Endothelial cell of umbilical vein (primary cell): ENCODE results near the gene RAB1B. TPM values are rescaled to one million over a fixed set of nuclear protein-coding genes. Genes with fewer than 3 reads are reported as not detected.

ENCODE experiments used
- BruUV-seq: library from RNA; stranded (reverse); fragments of 400-500 nt; replicated peaks from 2 replicates; lab custom pipeline; 2021; lab: Mats Ljungman, UMichigan
- CTCF ChIA-PET: fragments of 300-600, 350-600 bp; sonication (Branson Sonifier 250); formaldehyde crosslinking; loops from one replicate; lab custom pipeline; 2021; ENCODE audit warnings: antibody characterized with exemption, inconsistent platforms; lab: Charles Lee
- POLR2A ChIA-PET: fragments of 300-600, 350-600 bp; sonication (Branson Sonifier 250); formaldehyde crosslinking; loops from one replicate; lab custom pipeline; 2021; ENCODE audit warnings: antibody characterized with exemption, inconsistent platforms; lab: Charles Lee
- DNase-seq: peaks from one replicate; pipeline ENCODE4 v3.0.0-alpha.2; 2011; ENCODE audit warnings: low read depth, low spot score
- FAIRE-seq: peaks from 2 replicates; lab custom pipeline; 2011; peaks lifted over from hg19 to GRCh38; lab: Jason Lieb, UNC
- H2AFZ ChIP-seq: 2 replicates; pipeline ENCODE4 v1.6.0; 2012; ENCODE audit warnings: low read depth, low read length, control low read depth, inconsistent platforms
- H3K27ac ChIP-seq: 2 replicates; pipeline ENCODE4 v1.5.1; 2011; ENCODE audit warnings: low read depth, mild to moderate bottlenecking, control low read depth, low read length, moderate library complexity; ENCODE audit not compliant: insufficient read depth
- H3K27me3 ChIP-seq, 2 experiments: 2 replicates each; pipeline versions ENCODE4 v1.6.0 to v1.6.1; 2011; ENCODE audit warnings: low read length in 2 of 2, mixed read lengths in 1 of 2; ENCODE audit not compliant: control insufficient read depth in 2 of 2, insufficient read depth in 2 of 2
- H3K36me3 ChIP-seq, 2 experiments: 2 replicates in 1 of 2; 3 replicates in 1 of 2; pipeline ENCODE4 v1.5.1; 2011; ENCODE audit warnings: low read length in 2 of 2, mild to moderate bottlenecking in 1 of 2, moderate library complexity in 1 of 2; ENCODE audit not compliant: control insufficient read depth in 2 of 2, insufficient read depth in 2 of 2; ENCODE audit errors: extremely low read depth in 1 of 2
- H3K4me1 ChIP-seq: 3 replicates; pipeline ENCODE4 v1.5.1; 2011; ENCODE audit warnings: mild to moderate bottlenecking, low read length; ENCODE audit not compliant: control insufficient read depth, insufficient read depth; ENCODE audit errors: extremely low read depth
- H3K4me2 ChIP-seq: 2 replicates; pipeline ENCODE4 v1.6.1; 2011; ENCODE audit warnings: low read length, control low read depth, mixed read lengths; ENCODE audit not compliant: insufficient read depth
- H3K4me3 ChIP-seq, 3 experiments: fragments of 200-600 bp in 1 of 3; sonication (generic), shearing (Covaris generic) in 1 of 3; replicated peaks in 1 of 3; 2 replicates each; pipeline ENCODE4 v1.5.1; 2011 to 2016; ENCODE audit warnings: control low read depth in 3 of 3, low read length in 3 of 3, mild to moderate bottlenecking in 2 of 3, inconsistent platforms in 1 of 3, low read depth in 1 of 3, moderate library complexity in 1 of 3; ENCODE audit not compliant: insufficient read depth in 1 of 3
- H3K79me2 ChIP-seq: 2 replicates; pipeline ENCODE4 v1.6.0; 2012; ENCODE audit warnings: low read length, inconsistent platforms; ENCODE audit not compliant: control insufficient read depth, insufficient read depth
- H3K9ac ChIP-seq: replicated peaks from 2 replicates; pipeline ENCODE3; 2011; ENCODE audit warnings: low read length, control low read depth; ENCODE audit not compliant: insufficient read depth; ENCODE audit errors: extremely low read depth
- H3K9me1 ChIP-seq: replicated peaks from 3 replicates; pipeline ENCODE4 v1.6.0; 2011; ENCODE audit warnings: mild to moderate bottlenecking, low read length; ENCODE audit not compliant: control insufficient read depth, insufficient read depth; ENCODE audit errors: extremely low read depth
- H3K9me3 ChIP-seq: replicated peaks from 2 replicates; pipeline ENCODE4 v1.5.1; 2012; ENCODE audit warnings: low read length, inconsistent platforms; ENCODE audit not compliant: control insufficient read depth, insufficient read depth
- H4K20me1 ChIP-seq: replicated peaks from 2 replicates; pipeline ENCODE3; 2011; ENCODE audit warnings: mild to moderate bottlenecking, low read length; ENCODE audit not compliant: control insufficient read depth, insufficient read depth; ENCODE audit errors: extremely low read depth
- EZH2 ChIP-seq: IDR thresholded peaks from 2 replicates; pipeline ENCODE4 v1.6.1; 2012; ENCODE audit warnings: borderline replicate concordance, low read depth, mild to moderate bottlenecking, moderate library complexity, low read length, inconsistent platforms; ENCODE audit not compliant: severe bottlenecking
- FOS ChIP-seq: IDR thresholded peaks from 2 replicates; pipeline ENCODE4 v1.6.1; 2011; ENCODE audit warnings: mild to moderate bottlenecking, low read length, moderate library complexity, borderline replicate concordance; ENCODE audit not compliant: insufficient read depth
- GATA2 ChIP-seq: IDR thresholded peaks from 2 replicates; pipeline ENCODE4 v1.7.0; 2011; ENCODE audit warnings: low read depth, mild to moderate bottlenecking, moderate library complexity, mixed read lengths, low read length; ENCODE audit not compliant: insufficient read length, insufficient read depth
- JUN ChIP-seq: IDR thresholded peaks from 2 replicates; pipeline ENCODE4 v1.6.1; 2011; ENCODE audit warnings: borderline replicate concordance, low read depth; ENCODE audit not compliant: insufficient read length, insufficient read depth
- MYC ChIP-seq: IDR thresholded peaks from one replicate; pipeline ENCODE4 v1.6.1; 2011; ENCODE audit warnings: mild to moderate bottlenecking, low read depth, low read length
- POLR2A ChIP-seq: IDR thresholded peaks from 2 replicates; pipeline ENCODE4 v1.6.1; 2012; ENCODE audit warnings: low read depth, mild to moderate bottlenecking, control low read depth, low read length
- POLR2AphosphoS5 ChIP-seq: IDR thresholded peaks from 2 replicates; pipeline ENCODE4 v1.6.1; 2012; ENCODE audit warnings: low read depth, mild to moderate bottlenecking, control low read depth, low read length, moderate library complexity; ENCODE audit not compliant: insufficient read depth
- dilution Hi-C: fragments of 300-500 bp; cut with MboI; formaldehyde crosslinking; loops from one replicate; pipeline ENCODE4 v1.15.0; 2019; ENCODE audit warnings: low sequenced_read_pairs; ENCODE audit not compliant: extremely low pct_ligation_motif_present
- intact Hi-C: fragments of 100-400 bp; cut with micrococcal nuclease; formaldehyde crosslinking; loops from one replicate; pipeline ENCODE4 v1.10.0; 2022
- polyA plus RNA-seq, 4 experiments: library from polyadenylated mRNA; depleted of rRNA in 3 of 4; stranded (reverse) in 3 of 4; unstranded in 1 of 4; fragments of >200 nt; gene quantifications; 2 replicates each; pipeline versions ENCODE4 v1.2.1 to v1.2.3, GENCODE V29; 2011 to 2012; ENCODE audit warnings: missing spikeins in 1 of 4
- total RNA-seq: library from RNA; stranded (reverse); gene quantifications from 2 replicates; pipeline ENCODE4 v1.2.3, GENCODE V29; 2021
- TF ChIP-seq, protein P1 (sequence below): IDR thresholded peaks from 2 replicates; pipeline ENCODE4 v1.6.1; 2011; ENCODE audit not compliant: insufficient read depth, insufficient read length

Gene RAB1B
- total and polyA plus RNA-seq, 2 donors (not counting 3 experiments of a cell fraction or from before 2014, with no cell fraction given) = 171 to 383 TPM

DNA sequence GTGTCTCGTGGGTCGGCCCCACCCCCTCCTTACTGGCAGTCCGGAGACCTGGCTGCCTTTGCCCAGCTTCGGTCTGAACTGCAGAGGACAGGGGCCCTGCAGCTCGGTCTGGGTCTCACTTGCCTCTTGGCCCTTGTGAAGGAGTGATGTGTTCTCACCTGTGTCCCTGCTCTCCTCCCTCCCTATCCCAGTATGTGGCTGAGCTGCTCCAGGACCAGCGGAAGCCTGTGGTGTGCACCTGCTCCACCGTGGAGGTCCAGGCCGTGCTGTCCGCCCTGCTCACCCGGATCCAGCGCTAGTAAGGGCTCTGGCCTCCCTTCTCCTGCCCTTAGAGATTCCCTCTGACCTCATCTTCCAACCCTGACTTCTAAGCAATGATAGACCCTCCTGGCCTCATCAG lies 35.7 kb upstream of the RAB1B start:
- no peak overlapping the region for H3K4me2 ChIP-seq
- H4K20me1 ChIP-seq = no peaks in the 10 kb centered on the region
- CTCF ChIA-PET = interaction anchor here (1.7 to 4.5 kb wide), 2 partner anchors 10 kb away, joined by 5 to 25 read pairs; no protein-coding TSS in a partner anchor
- POLR2A ChIA-PET = no interaction called here
- BruUV-seq = no TSS peak
- TF ChIP-seq FOS (no peak), JUN (no peak), MYC (no peak), POLR2A (no peak), POLR2AphosphoS5 (no peak), EZH2 (no peak), GATA2 (no peak)
- TF ChIP-seq, protein P1, sequence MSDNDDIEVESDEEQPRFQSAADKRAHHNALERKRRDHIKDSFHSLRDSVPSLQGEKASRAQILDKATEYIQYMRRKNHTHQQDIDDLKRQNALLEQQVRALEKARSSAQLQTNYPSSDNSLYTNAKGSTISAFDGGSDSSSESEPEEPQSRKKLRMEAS = no peak
- FAIRE-seq = no peak
- H3K79me2 ChIP-seq = no peaks in the 10 kb centered on the region
- H3K9me3 ChIP-seq = no peaks in the 10 kb centered on the region
- DNase-seq = no peak
- H2AFZ ChIP-seq = no peak overlapping the region
- dilution Hi-C loops = no loop called here
- no peak overlapping the region for H3K4me3 ChIP-seq
- no peaks in the 10 kb centered on the region for H3K9me1 ChIP-seq
- no peak overlapping the region for H3K9ac ChIP-seq
- no peaks in the 10 kb centered on the region for H3K4me1 ChIP-seq
- H3K27ac ChIP-seq = no peak overlapping the region
- H3K27me3 ChIP-seq = no peaks in the 10 kb centered on the region
- H3K36me3 ChIP-seq = peaks cover 0 to 53% of the 10 kb centered on the region in 2 experiments
- intact Hi-C loops = no loop called here

DNA sequence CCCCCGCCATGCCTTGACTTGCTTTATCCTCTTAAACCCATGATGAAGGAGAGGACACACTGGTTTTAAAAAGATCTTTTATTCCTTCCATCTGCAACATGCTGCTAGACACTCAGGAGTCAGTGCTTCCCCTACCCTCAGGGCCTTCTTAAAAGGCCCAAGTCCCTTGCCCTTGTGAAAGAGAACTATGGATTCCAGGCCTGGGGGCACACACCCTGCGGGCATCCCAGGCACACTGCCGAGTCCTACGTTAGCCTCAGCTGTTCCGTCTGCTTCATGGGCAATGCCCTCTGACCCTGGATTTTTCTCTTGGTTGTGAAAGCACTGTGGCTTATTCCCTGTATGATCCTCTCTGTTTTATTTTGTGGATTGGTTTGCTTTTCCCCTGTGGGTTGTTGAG lies 35.1 kb upstream of the RAB1B start:
- Histone ChIP-seq H3K27me3 (no peaks in the 10 kb centered on the region), H3K4me1 (no peaks in the 10 kb centered on the region), H3K9me1 (no peaks in the 10 kb centered on the region), H4K20me1 (no peaks in the 10 kb centered on the region), H3K4me3 (no peak overlapping the region), H3K79me2 (no peaks in the 10 kb centered on the region), H3K9ac (no peak overlapping the region), H3K4me2 (no peak overlapping the region), H3K36me3 (peaks cover 0 to 53% of the 10 kb centered on the region in 2 experiments), H3K27ac (no peak overlapping the region), H2AFZ (no peak overlapping the region), H3K9me3 (no peaks in the 10 kb centered on the region)
- intact Hi-C loops (no loop called here), dilution Hi-C loops (no loop called here)
- FAIRE-seq = no peak
- BruUV-seq = no TSS peak
- DNase-seq = no peak
- no peak for TF ChIP-seq GATA2
- POLR2A ChIA-PET = no interaction called here
- CTCF ChIA-PET = interaction anchor here (4.5 kb wide), 1 partner anchor 11 kb away, joined by 25 read pairs; no protein-coding TSS in a partner anchor
